Lower leg skin (tissue), 4 donors: Measurements from ENCODE around the gene PIP5K1C. TPM values are rescaled to one million over a fixed set of nuclear protein-coding genes. Genes with fewer than 3 reads are reported as not detected.

ENCODE experiments used
- DNase-seq, 2 donors: peaks; one replicate each; pipeline ENCODE4 v3.0.0-alpha.2; 2019; ENCODE audit warnings: low spot score in 2 of 2
- H3K4me3 ChIP-seq: fragments of 200-600 bp; sonication (generic); 2 replicates; pipeline ENCODE4 v1.5.1; 2017; ENCODE audit warnings: mild to moderate bottlenecking, low read depth; ENCODE audit not compliant: poor library complexity, severe bottlenecking
- CTCF ChIP-seq, 3 donors: fragments of 450-650 bp; IDR thresholded peaks; one replicate each; pipeline ENCODE4 v1.5.1; 2016; ENCODE audit warnings: antibody characterized with exemption in 3 of 3, mild to moderate bottlenecking in 3 of 3, moderate library complexity in 2 of 3
- POLR2A ChIP-seq, 2 donors: fragments of 450-650 bp; IDR thresholded peaks; one replicate each; pipeline ENCODE4 v1.6.1; 2016 to 2017; ENCODE audit warnings: antibody characterized with exemption in 2 of 2, mild to moderate bottlenecking in 1 of 2, moderate library complexity in 1 of 2
- WGBS, 2 donors: methylation state at CpG; one replicate each; pipeline ENCODE4 v1.1.5; 2018; 5-methylcytosine and 5-hydroxymethylcytosine counted together
- intact Hi-C: fragments of 100-400 bp; cut with DNase I; formaldehyde crosslinking; loops from one replicate; pipeline ENCODE4 v1.15.0; 2023; ENCODE audit warnings: low total_unique reads
- total RNA-seq, 4 donors: library from RNA; depleted of rRNA; stranded (reverse); fragments of >200 nt; gene quantifications; one replicate each; pipeline ENCODE4 v1.1.0, GENCODE V29; 2016

PIP5K1C gene
- total RNA-seq, 4 donors from 2014 or later, result 14.1 to 27.3 (median 22.1) TPM

GRCh38 chr19:3610745-3611717 is 89.2 kb downstream of the PIP5K1C start:
- DNase-seq, result no peak
- intact Hi-C loops, result loop anchor here (10.0 kb wide), 2 partner anchors 86 to 296 kb away; no protein-coding TSS in a partner anchor
- WGBS, 2 donors, result 78 to 86% methylated on average over 23 to 33 of the region's 41 CpGs

GRCh38 chr19:3609779-3610719 is 90.2 kb downstream of the PIP5K1C start:
- DNase-seq, result no peak
- intact Hi-C loops, result loop anchor here (10.0 kb wide), 2 partner anchors 85 to 295 kb away; no protein-coding TSS in a partner anchor
- no peak for TF ChIP-seq CTCF (IDR thresholded peaks at IDR 0.05)
- no peak for TF ChIP-seq POLR2A (IDR thresholded peaks at IDR 0.05)
- H3K4me3 ChIP-seq, result no peak overlapping the region
- WGBS, 2 donors, result 67 to 70% methylated on average over 24 of the region's 24 CpGs

More at GRCh38 chr19:3610745-3611717, 89.2 kb downstream of the PIP5K1C start:
- TF ChIP-seq POLR2A (IDR thresholded peaks at IDR 0.05) (no peak), CTCF (IDR thresholded peaks at IDR 0.05) (no peak)
- H3K4me3 ChIP-seq, result no peak overlapping the region

GRCh38 chr19:3608750-3609322 is 91.4 kb downstream of the PIP5K1C start:
- DNase-seq, result no peak
- WGBS, 2 donors, result 50 to 57% methylated on average over 21 of the region's 21 CpGs
- TF ChIP-seq CTCF (IDR thresholded peaks at IDR 0.05) (no peak), POLR2A (IDR thresholded peaks at IDR 0.05) (no peak)
- intact Hi-C loops, result no loop called here
- no peak overlapping the region for H3K4me3 ChIP-seq

- TF ChIP-seq POLR2A (IDR thresholded peaks at IDR 0.05), result no peak
- TF ChIP-seq CTCF (IDR thresholded peaks at IDR 0.05), result no peak
- intact Hi-C loops, result no loop called here
- H3K4me3 ChIP-seq, result no peak overlapping the region
- DNase-seq, result no peak
- WGBS, 2 donors, result 57 to 70% methylated on average over 3 of the region's 3 CpGs
Measured at GRCh38 chr19:3608079-3608641, 92.1 kb downstream of the PIP5K1C start.
